ENCODE measurements around the gene MYO6.

Gene MYO6

GRCh38 chr6:75735491-75736186, 13.4 kb upstream of the MYO6 start:
- in situ Hi-C loops (cut with HindIII; ENCODE audit: low sequenced_read_pairs): no loop called here
- no peak for TF ChIP-seq CTCF (IDR thresholded peaks at IDR 0.05; ENCODE audit: low read depth, low read length)
- peak; percentile 31 for DNase-seq (ENCODE audit: low read depth, low spot score)

GRCh38 chr6:75743971-75744370, 5.1 kb upstream of the MYO6 start:
- DNase-seq (ENCODE audit: low read depth, low spot score): no peak
- in situ Hi-C loops (cut with HindIII; ENCODE audit: low sequenced_read_pairs): no loop called here
- TF ChIP-seq CTCF (IDR thresholded peaks at IDR 0.05; ENCODE audit: low read depth, low read length): no peak
- no peak overlapping the region for H3K4me3 ChIP-seq (ENCODE audit: low read depth, low read length)

More at GRCh38 chr6:75735491-75736186, 13.4 kb upstream of the MYO6 start:
- H3K4me3 ChIP-seq (ENCODE audit: low read depth, low read length): no peak overlapping the region

GRCh38 chr6:75745404-75745803, 3.6 kb upstream of the MYO6 start:
- no peak for DNase-seq (ENCODE audit: low read depth, low spot score)
- H3K4me3 ChIP-seq (ENCODE audit: low read depth, low read length): no peak overlapping the region
- in situ Hi-C loops (cut with HindIII; ENCODE audit: low sequenced_read_pairs): no loop called here
- TF ChIP-seq CTCF (IDR thresholded peaks at IDR 0.05; ENCODE audit: low read depth, low read length): no peak

- TF ChIP-seq CTCF (IDR thresholded peaks at IDR 0.05; ENCODE audit: low read depth, low read length): no peak
- no peak overlapping the region for H3K4me3 ChIP-seq (ENCODE audit: low read depth, low read length)
- no peak for DNase-seq (ENCODE audit: low read depth, low spot score)
- in situ Hi-C loops (cut with HindIII; ENCODE audit: low sequenced_read_pairs): no loop called here
Observed at GRCh38 chr6:75746221-75746620, 2.8 kb upstream of the MYO6 start.

GRCh38 chr6:75747152-75747992, 1.7 kb upstream of the MYO6 start:
- in situ Hi-C loops (cut with HindIII; ENCODE audit: low sequenced_read_pairs): no loop called here
- H3K4me3 ChIP-seq (ENCODE audit: low read depth, low read length): no peak overlapping the region
- DNase-seq (ENCODE audit: low read depth, low spot score): no peak
- TF ChIP-seq CTCF (IDR thresholded peaks at IDR 0.05; ENCODE audit: low read depth, low read length): no peak

- no peak for TF ChIP-seq CTCF (IDR thresholded peaks at IDR 0.05; ENCODE audit: low read depth, low read length)
- no peak for DNase-seq (ENCODE audit: low read depth, low spot score)
- in situ Hi-C loops (cut with HindIII; ENCODE audit: low sequenced_read_pairs): no loop called here
- peak overlapping the region; percentile 78 for H3K4me3 ChIP-seq (ENCODE audit: low read depth, low read length)
Observed at GRCh38 chr6:75748003-75748742, 866 bp upstream of the MYO6 start.
